Hematopoietic multipotent progenitor cell (in vitro differentiated cells): ENCODE measurements around the gene UCHL3. TPM values are rescaled to one million over a fixed set of nuclear protein-coding genes. Genes with fewer than 3 reads are reported as not detected.
"Not testable (repeated sequence)": the region's sequence is repeated elsewhere in the genome, so short reads cannot be mapped to it uniquely, and the experiment has no call there.

Experiments used
- DNase-seq, 3 donors: peaks; one replicate each; pipeline ENCODE4 v3.0.0-alpha.2; 2011 to 2015; ENCODE audit warnings: low read depth in 2 of 3, low spot score in 2 of 3
- total RNA-seq: library from RNA; depleted of rRNA; stranded (reverse); fragments of >200 nt; gene quantifications from one replicate; pipeline ENCODE4 v1.2.3, GENCODE V29; 2012

Gene UCHL3
- total RNA-seq, 1 donor = 7.3 TPM

DNA sequence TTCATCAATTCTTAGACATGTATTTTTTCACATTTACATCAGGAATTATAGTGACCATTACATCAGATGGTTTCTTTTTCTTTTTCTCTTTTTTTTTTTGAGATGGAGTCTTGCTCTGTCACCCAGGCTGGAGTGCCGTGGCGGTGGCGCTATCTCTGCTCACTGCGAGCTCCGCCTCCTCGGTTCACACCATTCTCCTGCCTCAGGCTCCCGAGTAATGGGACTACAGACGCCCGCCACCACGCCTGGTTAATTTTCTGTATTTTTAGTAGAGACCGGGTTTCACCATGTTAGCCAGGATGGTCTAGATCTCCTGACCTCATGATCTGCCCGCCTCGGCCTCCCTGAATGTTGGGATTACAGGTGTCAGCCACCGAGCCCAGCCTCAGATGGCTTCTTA lies 4.2 kb upstream of the UCHL3 start:
- DNase-seq = not testable (repeated sequence)

DNA sequence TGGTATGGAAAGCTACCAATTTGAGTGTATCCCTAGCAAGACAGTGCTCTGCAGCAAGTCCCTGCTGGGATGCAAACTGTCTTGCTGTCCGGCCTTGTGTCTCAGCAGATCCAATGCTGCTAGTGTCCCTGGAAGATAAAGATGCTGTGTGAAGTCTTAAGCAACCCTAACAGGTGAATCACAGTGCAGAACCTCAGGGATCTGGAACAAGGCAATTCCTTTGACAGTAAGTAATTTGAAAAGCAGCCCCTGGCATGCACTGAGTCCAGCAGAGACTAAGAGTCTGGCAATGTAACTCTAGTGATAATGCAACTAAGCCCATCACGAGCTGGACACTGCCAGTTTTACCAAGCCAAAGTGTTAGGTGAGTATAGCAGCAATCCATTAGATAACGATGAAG lies 1.7 kb upstream of the UCHL3 start:
- no peak for DNase-seq

DNA sequence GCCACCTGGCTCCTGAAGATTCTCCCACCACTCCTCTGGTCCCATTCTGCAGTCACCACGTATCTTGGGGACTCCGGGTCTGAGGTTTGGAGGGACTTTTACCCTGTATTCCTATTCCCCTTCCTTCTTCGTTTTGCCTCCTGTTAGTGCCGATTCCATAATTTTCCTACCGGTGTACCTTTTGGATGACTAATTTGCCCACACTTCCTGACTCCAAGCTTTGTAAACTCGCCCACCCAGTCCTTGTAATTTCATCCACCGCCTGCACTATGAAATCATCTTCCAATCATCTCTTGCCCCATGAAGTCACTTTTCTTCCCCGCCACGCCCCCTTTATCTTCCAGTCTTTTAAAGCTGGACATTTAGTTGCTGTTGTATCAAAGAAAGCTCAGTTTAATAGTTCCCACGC lies 572 bp downstream of the UCHL3 start:
- peak in 2 of 3 donors; percentile 31 to 63 for DNase-seq

DNA sequence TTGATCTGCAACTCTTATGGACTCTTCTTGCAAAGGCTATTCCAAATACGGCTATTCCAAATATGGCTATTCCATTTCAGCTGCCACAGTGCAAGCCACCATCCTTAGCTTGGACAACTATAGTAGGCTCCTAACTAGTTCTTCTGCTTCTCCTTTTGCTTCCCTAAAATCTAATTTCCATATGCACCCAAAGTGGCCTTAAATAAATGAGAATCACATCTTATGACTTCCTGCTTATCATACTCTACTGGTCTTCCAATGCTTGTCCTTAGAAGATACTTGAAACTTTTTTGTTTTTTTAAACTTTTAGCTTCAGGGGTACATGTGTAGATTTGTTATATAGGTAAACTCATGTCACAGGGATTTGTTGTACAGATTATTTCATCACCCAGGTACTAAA lies 4.9 kb downstream of the UCHL3 start:
- DNase-seq = no peak

DNA sequence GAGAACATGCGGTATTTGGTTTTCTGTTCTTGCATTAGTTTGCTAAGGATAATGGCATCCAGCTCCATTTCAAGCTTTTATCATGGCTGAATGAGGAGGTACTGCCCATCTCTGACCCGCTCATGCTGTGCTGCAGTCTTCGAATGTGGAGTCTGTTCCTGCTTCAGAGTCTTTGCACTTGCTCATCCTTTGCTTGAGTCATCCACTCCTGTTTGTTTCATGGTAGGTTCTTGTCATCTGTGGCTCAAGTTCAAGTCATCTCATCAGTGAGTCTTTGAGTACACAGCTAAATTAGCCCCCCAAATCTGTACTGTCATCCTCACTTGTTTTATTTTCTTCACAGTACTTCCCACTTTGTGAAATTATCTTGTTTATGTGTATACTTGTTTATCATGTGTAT lies 5.4 kb downstream of the UCHL3 start:
- DNase-seq = no peak

DNA sequence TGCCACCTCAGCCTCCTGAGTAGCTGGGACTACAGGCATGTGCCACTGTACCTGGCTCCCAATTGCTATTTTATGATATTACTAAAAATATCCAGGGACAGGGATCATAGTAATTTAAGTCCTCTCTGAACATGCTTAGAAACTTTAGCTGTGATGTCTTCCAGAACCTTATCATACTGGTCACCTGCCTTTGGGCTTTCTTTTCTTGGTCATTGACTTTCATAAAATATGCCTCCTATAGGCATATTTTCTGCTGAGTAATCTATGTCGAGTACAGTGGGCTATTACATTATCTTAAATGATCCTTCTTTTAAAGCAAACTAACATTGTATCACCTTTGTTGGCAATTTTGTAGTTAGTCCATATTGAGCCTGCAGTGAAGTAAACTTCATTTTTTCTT lies 6.2 kb downstream of the UCHL3 start:
- DNase-seq = no peak

DNA sequence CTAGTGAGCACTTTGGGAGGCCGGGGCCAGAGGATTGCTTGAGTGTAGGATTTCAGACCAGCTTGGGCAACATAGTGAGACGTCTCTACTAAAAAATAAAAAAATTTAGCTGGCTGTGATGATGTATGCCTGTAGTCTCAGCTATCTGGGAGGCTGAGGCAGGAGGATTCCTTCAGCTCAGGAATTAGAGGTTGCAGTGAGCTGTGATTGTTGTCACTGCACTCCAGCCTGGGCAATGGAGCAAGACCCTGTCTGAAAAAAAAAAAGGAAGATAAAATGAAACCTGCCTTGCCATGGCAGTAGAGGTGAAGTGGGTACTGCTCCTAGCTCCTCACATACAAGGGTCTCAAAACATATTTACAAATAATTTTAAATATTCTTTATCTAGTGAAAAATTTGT lies 7.4 kb downstream of the UCHL3 start:
- DNase-seq = no peak

DNA sequence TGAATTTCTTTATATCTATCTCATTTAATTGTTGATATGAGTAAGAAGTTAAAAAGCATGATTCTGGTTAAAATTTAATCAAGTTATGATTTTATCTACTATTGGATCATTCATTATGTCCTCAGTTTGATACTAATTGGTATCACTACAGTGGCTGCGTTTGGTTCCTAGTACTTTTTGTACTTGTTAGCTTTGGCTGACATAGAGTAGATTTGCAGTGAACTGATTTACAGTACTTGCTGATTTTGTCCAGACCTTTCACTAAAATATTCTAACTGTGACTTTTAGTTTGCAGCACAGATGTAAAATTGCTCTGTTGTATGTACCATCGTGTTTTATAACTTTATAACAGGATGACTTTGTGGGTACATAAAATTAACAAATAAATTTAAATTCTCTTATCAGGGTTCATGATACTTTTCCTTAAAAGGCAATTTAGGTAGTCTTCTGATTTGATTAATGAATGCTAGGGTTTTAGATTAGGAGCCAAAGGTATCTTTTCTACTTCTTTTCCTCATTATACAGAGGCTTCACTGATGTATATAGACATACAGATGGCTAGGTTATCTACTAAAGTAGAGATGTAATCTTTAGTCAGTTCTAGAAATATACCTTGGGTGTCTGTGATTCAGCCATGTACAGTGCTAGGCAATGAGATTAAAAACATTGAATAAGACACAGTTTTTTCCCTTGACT lies 8.7 kb downstream of the UCHL3 start:
- no peak for DNase-seq

DNA sequence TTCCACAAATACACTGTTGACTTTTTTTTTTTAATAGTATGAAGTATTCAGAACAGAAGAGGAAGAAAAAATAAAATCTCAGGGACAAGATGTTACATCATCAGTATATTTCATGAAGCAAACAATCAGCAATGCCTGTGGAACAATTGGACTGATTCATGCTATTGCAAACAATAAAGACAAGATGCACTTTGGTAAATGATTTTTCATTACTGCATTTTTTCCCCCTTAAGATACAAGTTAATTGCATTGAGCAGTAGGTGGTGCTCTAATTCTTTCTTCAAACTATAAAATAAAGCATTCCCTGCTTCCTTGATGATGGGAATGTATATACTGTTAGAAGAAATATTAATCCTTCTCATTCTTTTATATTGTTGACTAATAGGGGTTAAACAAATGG lies 17.1 kb downstream of the UCHL3 start:
- no peak for DNase-seq

DNA sequence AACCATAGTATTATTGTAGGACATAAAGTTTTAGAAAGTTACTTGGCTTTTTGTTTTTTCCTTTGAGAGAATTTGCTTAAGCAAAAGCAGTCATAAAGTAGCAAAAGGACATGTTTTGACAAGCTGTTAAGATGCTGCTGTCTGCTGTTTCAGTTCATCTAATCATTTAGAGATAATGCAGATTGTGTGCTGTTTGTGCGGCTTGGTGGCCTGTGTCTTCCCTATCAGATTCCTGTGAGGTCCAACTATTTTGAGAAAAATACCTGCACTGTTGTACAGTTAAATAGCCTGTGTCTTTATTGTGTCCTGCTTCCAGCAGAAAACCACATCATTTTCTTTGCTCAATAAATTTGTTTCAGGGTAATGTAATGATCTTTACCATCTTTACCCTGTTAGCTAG lies 20.0 kb downstream of the UCHL3 start:
- no peak for DNase-seq

DNA sequence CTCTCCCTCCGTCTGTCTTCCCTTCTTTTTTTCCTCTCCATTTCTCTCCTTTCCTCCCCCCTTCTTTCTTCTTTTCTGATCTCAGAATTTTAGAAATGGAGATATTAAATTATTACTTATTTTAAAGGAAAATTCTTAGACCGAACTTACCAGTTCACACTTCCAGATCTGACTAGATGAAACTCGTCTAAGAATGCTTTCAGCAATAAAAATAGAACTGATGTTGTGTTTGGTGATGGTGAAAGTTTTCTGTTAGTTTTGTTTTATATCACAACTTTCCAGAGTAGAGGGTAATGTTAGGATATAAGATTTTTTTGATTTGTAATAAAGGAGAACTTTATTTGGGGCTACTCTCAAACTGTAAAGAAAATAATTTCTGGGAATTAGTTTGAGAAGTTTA lies 29.9 kb downstream of the UCHL3 start:
- no peak for DNase-seq

DNA sequence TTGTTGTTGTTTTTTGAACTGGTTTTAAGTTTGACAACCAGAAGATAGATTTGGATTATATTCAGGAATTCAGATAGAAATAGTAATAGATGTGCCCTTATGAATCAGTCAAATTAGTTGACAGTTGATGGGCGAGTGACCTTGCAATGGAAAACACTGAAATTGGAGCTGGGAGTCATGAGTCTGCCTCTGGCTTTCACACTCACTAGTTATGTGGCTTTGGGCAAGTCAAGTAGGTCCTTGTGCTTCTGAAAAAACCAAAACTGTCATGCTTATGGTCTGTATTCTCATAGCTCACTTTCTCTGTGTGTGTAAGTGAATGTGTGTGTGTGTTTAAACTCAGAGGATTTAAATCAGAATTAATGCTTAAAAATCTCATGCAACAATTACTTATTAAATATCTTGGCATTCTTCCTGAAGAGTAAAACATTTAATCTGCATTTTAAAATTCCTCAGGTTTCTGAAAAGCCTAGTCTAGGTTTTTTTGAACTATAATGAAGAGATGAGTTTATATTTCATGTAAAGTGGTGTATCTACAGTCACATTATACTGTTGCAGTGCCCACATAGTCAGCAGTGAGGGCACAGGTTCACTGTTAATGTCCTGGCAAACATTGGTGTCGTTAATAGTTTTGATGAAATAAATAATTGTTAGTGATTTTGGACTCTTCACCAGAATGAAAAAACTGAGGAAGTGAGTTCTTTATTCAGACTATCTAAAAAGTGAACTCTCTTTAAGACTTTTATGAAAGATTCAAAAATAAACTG lies 32.5 kb downstream of the UCHL3 start:
- no peak for DNase-seq

DNA sequence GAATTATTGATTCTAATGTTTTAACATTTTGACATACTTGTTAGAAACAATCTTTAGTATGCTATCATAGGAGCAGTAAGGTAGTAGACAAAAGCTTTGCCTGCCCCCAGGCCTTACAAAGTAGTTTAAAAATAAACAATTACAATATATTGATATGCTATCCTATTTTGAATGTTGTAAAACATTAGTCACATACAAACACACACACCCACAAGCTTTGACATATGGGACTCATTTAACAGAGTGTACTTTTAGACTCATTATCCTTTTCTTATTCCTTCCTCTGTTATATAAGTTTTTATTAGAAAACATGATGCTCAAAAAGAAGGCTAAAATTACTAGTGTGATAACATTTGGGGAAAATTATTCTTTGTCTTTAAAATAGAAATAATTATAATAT lies 33.5 kb downstream of the UCHL3 start:
- DNase-seq = no peak

DNA sequence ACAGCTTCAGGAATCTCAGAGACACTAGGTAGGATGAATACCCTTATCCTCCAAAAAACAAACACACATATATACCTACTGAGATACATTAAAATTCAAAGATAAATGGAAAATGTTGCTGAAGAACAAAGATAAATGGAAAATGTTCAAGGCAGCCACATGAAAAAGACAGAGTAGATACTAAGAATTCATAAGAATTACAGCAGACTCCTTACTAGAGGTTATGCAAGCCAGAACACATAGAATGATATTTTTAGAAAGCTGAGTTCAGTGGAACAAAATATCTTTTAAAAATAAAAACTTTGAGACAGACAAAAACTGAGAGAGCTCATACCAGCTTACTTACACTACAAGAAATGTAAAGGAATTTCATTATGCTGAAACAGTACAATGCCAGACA lies 35.6 kb downstream of the UCHL3 start:
- DNase-seq = no peak

DNA sequence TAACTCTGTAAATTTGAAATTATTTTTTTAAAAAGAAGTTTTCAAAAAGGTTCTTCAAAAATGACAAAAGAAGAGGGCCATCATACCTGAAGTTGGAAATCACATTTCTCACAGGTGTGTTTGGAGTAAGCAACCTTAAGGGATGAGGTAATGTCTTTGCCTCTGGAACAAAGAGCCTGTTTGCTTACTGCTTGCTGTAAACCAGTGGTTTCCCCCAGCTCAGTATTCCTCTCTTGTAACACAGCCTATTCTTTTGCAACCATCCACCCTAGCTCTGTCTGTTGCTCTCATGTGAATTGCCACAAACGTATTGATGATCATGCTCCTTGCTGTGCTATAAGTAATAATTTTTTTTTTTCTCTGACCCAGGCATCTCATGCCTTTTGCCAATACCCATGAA lies 38.1 kb downstream of the UCHL3 start:
- DNase-seq = no peak

DNA sequence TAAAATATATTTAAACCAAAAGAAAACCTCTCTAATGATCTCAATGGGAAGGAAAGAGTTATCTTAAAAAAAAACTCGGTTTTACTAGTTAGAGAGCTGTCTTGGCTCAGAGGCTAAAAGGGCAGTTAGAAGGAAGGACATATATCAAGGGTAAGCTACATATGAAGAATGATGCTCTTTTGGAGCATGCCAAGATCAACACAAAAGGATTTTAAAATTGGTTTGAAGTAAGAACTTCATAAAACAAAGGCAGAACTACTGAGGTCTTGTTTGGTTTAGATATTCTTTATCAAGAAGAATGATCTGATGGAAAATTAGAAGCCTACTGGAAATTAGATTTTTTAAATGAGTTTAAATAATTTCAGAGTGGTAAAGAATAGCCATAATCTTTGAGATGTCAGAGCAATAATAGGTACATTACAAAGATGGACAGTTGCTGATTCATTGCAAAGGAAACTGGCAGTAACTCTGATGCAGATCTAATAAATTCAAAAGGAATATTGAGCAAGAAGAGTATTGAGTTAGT lies 47.1 kb downstream of the UCHL3 start:
- DNase-seq = no peak

DNA sequence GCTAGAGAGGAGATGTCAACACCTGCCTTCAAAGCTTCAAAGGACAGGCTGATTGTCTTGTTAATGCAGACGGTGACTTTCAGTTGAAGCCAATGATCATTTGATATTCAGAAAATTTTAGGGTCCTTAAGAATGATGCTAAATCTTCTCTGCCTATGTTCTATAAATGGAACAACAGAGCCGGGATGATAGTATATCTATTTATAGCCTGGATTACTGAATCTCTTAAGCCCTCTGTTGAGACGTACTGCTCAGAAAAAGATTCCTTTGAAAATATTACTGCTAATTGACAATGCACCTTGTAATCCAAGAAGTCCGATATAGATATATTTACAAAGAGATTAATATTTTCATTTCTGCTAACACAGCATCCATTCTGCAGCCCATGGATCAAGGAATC lies 50.8 kb downstream of the UCHL3 start:
- DNase-seq = no peak

DNA sequence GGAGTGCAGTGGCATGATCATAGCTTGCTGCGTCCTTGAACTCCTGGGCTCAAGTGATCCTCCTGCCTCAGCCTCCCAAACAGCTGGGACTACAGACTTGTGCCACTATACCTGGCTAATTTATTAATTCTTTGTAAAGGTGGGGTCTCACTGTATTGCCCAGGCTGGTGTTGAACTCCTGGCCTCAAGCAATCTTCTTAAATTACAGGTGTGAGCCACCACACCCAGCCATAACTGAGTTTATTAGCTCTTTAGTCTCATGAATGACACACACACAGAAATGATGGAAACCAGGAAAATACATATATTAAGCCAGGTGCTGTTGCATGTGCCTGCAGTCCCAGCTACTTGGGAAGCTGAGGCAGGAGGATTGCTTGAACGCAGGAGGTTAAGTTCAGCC lies 53.4 kb downstream of the UCHL3 start:
- DNase-seq = no peak

DNA sequence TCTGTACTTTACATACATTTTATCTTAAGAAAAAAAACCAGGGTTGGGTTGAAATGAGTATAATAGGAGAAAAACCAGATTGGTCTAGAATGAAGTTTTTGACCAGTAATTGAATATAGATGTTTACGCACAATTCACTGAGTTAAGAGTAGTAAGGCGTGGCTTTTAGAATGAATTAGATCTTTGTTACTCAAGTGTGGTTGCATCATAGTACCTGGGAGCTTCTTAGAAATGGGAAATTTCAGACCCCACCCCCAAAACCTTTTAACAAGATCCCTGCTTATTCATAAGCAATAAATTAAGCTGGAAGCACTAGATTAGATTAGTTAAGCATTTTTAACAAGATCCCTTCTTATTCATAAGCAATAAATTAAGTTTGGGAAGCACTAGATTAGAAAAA lies 57.9 kb downstream of the UCHL3 start:
- DNase-seq = no peak

DNA sequence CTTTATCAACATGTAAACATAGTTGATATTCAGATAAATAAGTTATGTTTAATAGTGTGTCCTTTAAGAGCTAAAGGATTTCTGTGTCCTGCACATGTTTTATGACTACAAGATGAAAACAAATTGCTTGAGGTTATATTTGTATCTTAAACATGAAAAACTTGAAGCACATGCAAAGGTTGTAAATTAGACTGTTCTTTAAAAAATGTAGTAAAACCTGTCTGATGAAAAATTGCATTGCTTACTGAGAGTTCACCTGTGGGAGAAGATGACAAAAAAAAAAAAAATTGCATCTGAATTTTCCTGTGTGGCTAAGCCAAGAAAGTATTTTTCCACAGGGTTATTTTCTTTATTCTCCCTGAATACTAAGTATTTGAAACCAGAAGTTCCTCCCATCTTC lies 60.9 kb downstream of the UCHL3 start:
- DNase-seq = no peak

DNA sequence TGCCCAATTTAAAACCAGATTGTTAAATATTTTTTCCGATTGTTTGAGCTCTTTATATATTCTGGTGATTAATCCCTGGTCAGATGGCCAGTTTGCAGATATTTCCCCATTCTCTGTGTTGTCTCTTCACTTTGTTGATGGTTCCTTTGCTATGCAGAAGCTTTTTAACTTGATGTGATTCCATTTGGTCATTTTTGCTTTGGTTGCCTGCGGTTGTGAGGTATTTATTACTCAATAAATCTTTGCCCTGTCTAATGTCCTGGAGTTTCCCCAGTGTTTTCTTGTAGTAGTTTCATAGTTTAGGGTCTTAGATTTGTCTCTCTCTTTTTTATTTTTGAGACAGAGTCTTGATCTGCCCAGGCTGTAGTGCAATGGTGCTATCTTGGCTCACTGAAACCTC lies 62.8 kb downstream of the UCHL3 start:
- DNase-seq = no peak

DNA sequence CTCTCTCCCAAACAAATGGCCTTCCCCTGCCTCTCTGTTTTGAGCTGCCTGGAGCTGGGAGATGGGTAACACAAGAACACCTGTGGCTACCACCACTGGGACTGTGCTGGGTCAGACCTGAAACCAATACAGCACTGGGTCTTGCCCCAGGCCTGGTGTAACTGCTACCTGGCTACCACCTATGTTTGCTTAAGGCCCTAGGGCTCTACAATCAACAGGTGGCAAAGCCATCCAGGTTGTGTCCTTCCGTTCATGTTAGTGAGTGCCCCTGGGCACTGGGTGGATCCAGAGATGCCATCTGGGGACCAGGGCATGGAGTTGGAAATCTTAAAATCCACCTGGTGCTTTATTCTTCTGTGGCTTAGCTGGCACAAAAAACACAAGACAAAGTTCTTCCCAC lies 67.6 kb downstream of the UCHL3 start:
- DNase-seq = no peak
